Measurements from ENCODE around the gene NTRK2.

- TF ChIP-seq, protein P1, sequence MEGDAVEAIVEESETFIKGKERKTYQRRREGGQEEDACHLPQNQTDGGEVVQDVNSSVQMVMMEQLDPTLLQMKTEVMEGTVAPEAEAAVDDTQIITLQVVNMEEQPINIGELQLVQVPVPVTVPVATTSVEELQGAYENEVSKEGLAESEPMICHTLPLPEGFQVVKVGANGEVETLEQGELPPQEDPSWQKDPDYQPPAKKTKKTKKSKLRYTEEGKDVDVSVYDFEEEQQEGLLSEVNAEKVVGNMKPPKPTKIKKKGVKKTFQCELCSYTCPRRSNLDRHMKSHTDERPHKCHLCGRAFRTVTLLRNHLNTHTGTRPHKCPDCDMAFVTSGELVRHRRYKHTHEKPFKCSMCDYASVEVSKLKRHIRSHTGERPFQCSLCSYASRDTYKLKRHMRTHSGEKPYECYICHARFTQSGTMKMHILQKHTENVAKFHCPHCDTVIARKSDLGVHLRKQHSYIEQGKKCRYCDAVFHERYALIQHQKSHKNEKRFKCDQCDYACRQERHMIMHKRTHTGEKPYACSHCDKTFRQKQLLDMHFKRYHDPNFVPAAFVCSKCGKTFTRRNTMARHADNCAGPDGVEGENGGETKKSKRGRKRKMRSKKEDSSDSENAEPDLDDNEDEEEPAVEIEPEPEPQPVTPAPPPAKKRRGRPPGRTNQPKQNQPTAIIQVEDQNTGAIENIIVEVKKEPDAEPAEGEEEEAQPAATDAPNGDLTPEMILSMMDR (IDR thresholded peaks at IDR 0.05) = no peak
- TF ChIP-seq POLR2A (IDR thresholded peaks at IDR 0.05) = no peak
Observed at GRCh38 chr9:84708400-84708799, 38.9 kb downstream of the NTRK2 start.

All from vagina (tissue), 2 donors.